HG03442 (cell line): Measurements from ENCODE around the gene DPP6.
"Not testable (repeated sequence)": the region's sequence is repeated elsewhere in the genome, so short reads cannot be mapped to it uniquely, and the experiment has no call there.

Experiments
- ATAC-seq: cut with Tn5 transposase; IDR thresholded peaks from one replicate; pipeline ENCODE4 v1.9.1; 2021; ENCODE audit warnings: mild to moderate bottlenecking, moderate library complexity; ENCODE audit not compliant: unreplicated experiment

DPP6 gene

GRCh38 chr7:154072395-154073181 lies 20.4 kb downstream of the DPP6 start:
- not testable (repeated sequence) for ATAC-seq

GRCh38 chr7:154078523-154078922 lies 26.3 kb downstream of the DPP6 start:
- not testable (repeated sequence) for ATAC-seq

- not testable (repeated sequence) for ATAC-seq
These were observed 28.1 kb downstream of the DPP6 start for GRCh38 chr7:154080249-154080648.

- not testable (repeated sequence) for ATAC-seq
These were observed 35.0 kb downstream of the DPP6 start for GRCh38 chr7:154087037-154087725.

GRCh38 chr7:154092093-154092492 lies 39.9 kb downstream of the DPP6 start:
- not testable (repeated sequence) for ATAC-seq

- ATAC-seq = not testable (repeated sequence)
These were observed 43.0 kb downstream of the DPP6 start for GRCh38 chr7:154095201-154095600.

GRCh38 chr7:154105063-154105462 lies 52.9 kb downstream of the DPP6 start:
- not testable (repeated sequence) for ATAC-seq

GRCh38 chr7:154109615-154110014 lies 57.4 kb downstream of the DPP6 start:
- ATAC-seq = not testable (repeated sequence)

GRCh38 chr7:154113732-154114351 lies 61.6 kb downstream of the DPP6 start:
- ATAC-seq = not testable (repeated sequence)

GRCh38 chr7:154117411-154118390 lies 65.5 kb downstream of the DPP6 start:
- ATAC-seq = not testable (repeated sequence)

- ATAC-seq = not testable (repeated sequence)
These were observed 68.6 kb downstream of the DPP6 start for GRCh38 chr7:154120825-154121224.

- ATAC-seq = not testable (repeated sequence)
These were observed 70.5 kb downstream of the DPP6 start for GRCh38 chr7:154122720-154123119.

- ATAC-seq = not testable (repeated sequence)
These were observed 71.2 kb downstream of the DPP6 start for GRCh38 chr7:154123397-154123796.

GRCh38 chr7:154129142-154129541 lies 76.9 kb downstream of the DPP6 start:
- ATAC-seq = not testable (repeated sequence)

- ATAC-seq = not testable (repeated sequence)
These were observed 80.4 kb downstream of the DPP6 start for GRCh38 chr7:154132617-154133016.

- not testable (repeated sequence) for ATAC-seq
These were observed 81.6 kb downstream of the DPP6 start for GRCh38 chr7:154133703-154134277.

GRCh38 chr7:154134698-154135097 lies 82.5 kb downstream of the DPP6 start:
- not testable (repeated sequence) for ATAC-seq

GRCh38 chr7:154135646-154136045 lies 83.4 kb downstream of the DPP6 start:
- ATAC-seq = not testable (repeated sequence)

GRCh38 chr7:154145922-154146706 lies 93.9 kb downstream of the DPP6 start:
- ATAC-seq = not testable (repeated sequence)
